Inferior parietal cortex (tissue), 1 donor: Measurements from ENCODE around the gene PLCB4.

Experiments used
- DNase-seq: peaks from one replicate; pipeline ENCODE4 v3.0.0-alpha.2; 2016; ENCODE audit errors: extremely low spot score

The PLCB4 gene

GRCh38 chr20:9103955-9104354 lies 35.1 kb downstream of the PLCB4 start:
- no peak for DNase-seq

- DNase-seq, result no peak
These were observed 39.4 kb downstream of the PLCB4 start for GRCh38 chr20:9108260-9108659.

- no peak for DNase-seq
These were observed 40.7 kb downstream of the PLCB4 start for GRCh38 chr20:9109566-9109965.

- no peak for DNase-seq
These were observed 41.5 kb downstream of the PLCB4 start for GRCh38 chr20:9110365-9110764.

- DNase-seq, result no peak
These were observed 42.1 kb downstream of the PLCB4 start for GRCh38 chr20:9110916-9111432.

- no peak for DNase-seq
These were observed 43.9 kb downstream of the PLCB4 start for GRCh38 chr20:9112541-9113515.

GRCh38 chr20:9114709-9115108 lies 45.8 kb downstream of the PLCB4 start:
- no peak for DNase-seq

- no peak for DNase-seq
These were observed 48.7 kb downstream of the PLCB4 start for GRCh38 chr20:9117548-9117947.

- DNase-seq, result peak; percentile 9
These were observed 50.9 kb downstream of the PLCB4 start for GRCh38 chr20:9119776-9120175.

GRCh38 chr20:9121211-9121610 lies 52.3 kb downstream of the PLCB4 start:
- no peak for DNase-seq

GRCh38 chr20:9122571-9122970 lies 53.7 kb downstream of the PLCB4 start:
- no peak for DNase-seq

- DNase-seq, result no peak
These were observed 57.6 kb downstream of the PLCB4 start for GRCh38 chr20:9126527-9126926.

GRCh38 chr20:9128568-9128967 lies 59.7 kb downstream of the PLCB4 start:
- DNase-seq, result no peak

GRCh38 chr20:9129756-9130155 lies 60.9 kb downstream of the PLCB4 start:
- no peak for DNase-seq

- DNase-seq, result no peak
These were observed 61.6 kb downstream of the PLCB4 start for GRCh38 chr20:9130521-9130920.

GRCh38 chr20:9131841-9132240 lies 63.0 kb downstream of the PLCB4 start:
- DNase-seq, result no peak

GRCh38 chr20:9134346-9134745 lies 65.5 kb downstream of the PLCB4 start:
- no peak for DNase-seq

- DNase-seq, result no peak
These were observed 67.2 kb downstream of the PLCB4 start for GRCh38 chr20:9136114-9136513.

- DNase-seq, result no peak
These were observed 68.1 kb downstream of the PLCB4 start for GRCh38 chr20:9137001-9137400.

GRCh38 chr20:9139106-9139833 lies 70.4 kb downstream of the PLCB4 start:
- no peak for DNase-seq

GRCh38 chr20:9140162-9140760 lies 71.4 kb downstream of the PLCB4 start:
- no peak for DNase-seq

- DNase-seq, result no peak
These were observed 72.2 kb downstream of the PLCB4 start for GRCh38 chr20:9141070-9141469.
